Measurements from ENCODE around the gene ZFP36L2.

GRCh38 chr2:43196768-43197587 lies 29.4 kb downstream of the ZFP36L2 start:
- TF ChIP-seq GATA3 (IDR thresholded peaks at IDR 0.05; ENCODE audit: low read depth, low read length): no peak
- TF ChIP-seq GATA2 (IDR thresholded peaks at IDR 0.05; ENCODE audit: low read depth, low read length): no peak

Measured in SH-SY5Y (cell line).